HG03280 (cell line): ENCODE measurements around the gene ANKHD1.

ENCODE experiments used
- ATAC-seq: cut with Tn5 transposase; IDR thresholded peaks from one replicate; pipeline ENCODE4 v1.9.1; 2021; ENCODE audit warnings: mild to moderate bottlenecking, moderate library complexity; ENCODE audit not compliant: unreplicated experiment

Gene ANKHD1

DNA sequence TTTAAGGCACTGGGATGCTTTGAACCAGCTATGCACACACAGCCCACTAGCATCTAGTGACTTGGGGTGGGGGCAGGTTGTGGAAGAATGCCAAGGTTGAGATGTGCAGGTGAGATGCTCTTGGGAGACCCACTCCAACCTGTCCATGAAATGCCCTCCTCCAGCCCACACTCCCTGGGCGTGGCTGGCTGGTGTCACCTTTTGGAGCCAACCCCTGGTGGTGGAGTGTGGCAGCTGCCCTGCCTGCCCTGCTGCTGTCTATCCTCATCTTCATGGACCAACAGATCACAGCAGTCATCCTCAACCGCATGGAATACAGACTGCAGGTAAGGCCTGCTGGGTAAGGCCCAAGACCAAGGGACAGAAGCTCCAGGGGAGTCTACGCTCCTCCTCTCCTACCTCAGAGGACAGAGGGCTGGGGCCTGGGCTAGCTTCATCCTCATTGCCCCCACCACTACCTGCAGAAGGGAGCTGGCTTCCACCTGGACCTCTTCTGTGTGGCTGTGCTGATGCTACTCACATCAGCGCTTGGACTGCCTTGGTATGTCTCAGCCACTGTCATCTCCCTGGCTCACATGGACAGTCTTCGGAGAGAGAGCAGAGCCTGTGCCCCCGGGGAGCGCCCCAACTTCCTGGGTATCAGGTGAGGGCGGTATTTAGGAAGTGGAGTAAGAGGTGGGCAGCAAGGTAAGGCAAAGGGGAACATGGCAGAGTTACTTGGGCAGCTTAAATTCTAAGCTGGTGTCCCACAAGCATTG lies 34.2 kb upstream of the ANKHD1 start:
- ATAC-seq: no peak

DNA sequence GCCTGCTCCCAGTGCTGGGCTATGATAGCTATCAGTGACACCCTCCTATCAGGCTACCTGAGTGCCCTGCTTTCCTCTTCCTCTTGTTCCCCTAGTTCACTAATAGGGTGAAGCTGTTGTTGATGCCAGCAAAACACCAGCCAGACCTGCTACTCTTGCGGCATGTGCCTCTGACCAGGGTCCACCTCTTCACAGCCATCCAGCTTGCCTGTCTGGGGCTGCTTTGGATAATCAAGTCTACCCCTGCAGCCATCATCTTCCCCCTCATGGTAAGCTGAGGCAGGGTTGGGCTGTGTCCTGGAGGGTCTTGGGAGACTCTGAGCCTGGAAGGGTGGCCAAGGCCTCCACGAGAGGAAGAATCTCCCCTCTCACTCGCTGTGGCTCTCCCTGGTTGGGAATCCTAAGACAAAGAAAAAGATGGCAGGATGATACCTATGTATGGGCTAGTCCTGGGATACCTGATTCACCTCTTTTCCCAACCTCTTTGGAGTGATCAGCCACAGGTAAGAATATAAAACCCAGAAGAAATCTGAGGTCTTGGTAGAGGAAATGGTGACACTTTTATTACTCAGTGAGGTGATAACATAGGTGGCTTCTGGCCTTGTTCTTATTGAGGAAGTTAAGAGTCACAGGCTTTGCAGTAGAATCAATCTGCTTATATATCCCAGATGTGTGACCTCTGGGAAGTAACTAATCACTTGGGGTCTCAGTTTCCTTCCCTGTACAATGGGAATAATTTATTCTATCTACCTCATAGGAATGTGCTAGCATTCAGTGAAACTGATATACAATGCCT lies 30.1 kb upstream of the ANKHD1 start:
- no peak for ATAC-seq

DNA sequence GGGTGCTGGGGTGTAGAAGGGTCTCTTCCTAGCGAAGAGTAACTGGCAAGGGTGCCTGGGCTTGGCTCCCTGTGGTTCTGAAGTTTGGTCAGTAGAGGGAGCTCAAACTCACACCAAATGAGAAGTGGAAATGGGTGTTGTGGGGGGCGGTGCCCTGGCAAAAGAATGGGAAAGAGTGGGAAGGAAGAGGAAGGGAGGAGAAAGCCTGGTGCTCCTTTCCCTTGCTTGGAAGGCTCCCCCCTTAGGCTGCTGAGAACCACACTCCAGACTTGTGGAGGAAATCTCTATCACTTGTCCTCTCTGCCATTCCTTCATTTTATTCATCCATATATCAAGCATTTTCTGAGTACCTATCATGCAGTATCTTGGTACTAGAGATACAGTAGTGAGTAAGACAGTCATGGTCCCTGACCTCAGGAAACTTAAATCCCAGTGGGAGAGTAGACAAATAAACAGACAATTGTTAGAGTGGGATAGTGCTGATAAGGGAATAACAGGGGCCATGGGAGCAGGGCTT lies 28.6 kb upstream of the ANKHD1 start:
- no peak for ATAC-seq

DNA sequence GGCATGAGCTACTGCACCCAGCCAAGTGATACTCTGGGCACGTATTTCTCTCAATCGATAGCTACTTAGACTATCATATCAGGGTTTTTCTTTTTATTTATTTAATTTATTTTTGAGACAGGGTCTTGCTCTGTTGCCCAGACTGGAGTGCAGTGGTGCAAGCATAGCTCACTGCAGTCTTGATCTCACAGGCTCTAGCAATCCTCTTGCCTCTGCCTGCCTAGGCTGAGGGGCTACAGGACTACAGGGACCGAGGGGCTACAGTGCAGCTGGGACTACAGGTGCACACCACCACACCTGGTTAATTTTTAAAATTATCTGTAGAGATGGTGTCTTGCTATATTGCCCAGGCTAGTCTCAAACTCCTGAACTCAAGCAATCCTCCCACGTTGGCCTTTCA lies 20.3 kb upstream of the ANKHD1 start:
- no peak for ATAC-seq

GRCh38 chr5:140381972-140382371 lies 19.7 kb upstream of the ANKHD1 start:
- no peak for ATAC-seq

DNA sequence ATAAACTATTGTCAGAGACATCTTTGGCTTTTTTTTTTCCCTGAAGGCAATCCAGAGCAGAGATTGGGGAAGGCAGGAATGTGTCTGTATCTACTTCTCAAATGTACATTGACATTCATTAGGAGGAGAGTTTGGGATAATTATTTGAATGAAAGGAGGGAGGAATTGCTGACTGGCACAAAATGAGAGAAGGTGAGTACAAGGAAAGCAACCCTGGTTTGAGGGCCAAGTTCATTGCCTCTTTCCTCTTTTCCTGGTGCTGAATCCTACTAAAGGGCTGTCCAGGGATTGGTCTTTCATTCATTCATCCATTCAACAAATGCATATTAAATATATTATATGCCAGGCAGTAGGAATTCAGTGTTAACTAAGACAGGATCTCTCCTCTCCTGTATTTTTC lies 18.8 kb upstream of the ANKHD1 start:
- ATAC-seq: no peak

GRCh38 chr5:140383300-140383699 lies 18.3 kb upstream of the ANKHD1 start:
- ATAC-seq: no peak

DNA sequence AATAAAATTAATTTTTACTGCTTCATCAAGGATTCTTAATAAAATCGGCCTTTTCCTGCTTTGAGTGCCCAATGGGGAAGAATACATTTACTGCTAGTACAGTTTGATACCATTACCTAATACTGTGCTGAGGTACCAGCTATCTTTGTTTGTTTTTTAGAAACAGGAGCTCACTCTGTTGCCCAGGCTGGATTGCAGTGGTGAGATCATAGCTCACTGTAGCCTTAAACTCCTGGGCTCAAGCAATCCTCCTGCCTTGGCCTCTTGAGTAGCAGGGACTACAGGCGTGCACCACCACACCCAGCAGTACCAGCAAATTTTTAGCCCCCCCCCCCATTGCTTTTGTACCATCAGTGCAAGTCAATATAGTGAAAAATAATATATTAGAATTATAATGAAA lies 13.6 kb upstream of the ANKHD1 start:
- no peak for ATAC-seq

DNA sequence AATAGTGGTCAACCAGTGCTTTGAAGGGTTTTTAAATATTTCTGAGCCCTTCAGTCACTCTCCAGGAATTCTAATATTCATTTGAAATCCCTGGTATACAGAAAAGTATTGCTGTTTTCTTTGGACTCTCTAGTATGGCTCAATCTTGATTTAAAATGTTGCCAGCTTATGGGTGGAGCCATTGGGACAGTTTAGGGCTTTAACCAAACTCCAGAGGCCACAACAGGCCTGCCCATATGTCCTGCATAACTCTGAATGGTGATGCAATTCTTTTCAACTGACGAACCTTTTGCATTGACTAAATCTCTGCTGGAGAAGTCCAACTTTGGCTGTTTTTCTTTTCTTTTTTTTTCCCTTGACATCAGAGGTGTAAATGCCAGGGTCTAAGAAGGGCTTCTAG lies 10.3 kb upstream of the ANKHD1 start:
- ATAC-seq: no peak

GRCh38 chr5:140391732-140392131 lies 9.9 kb upstream of the ANKHD1 start:
- ATAC-seq: no peak

- ATAC-seq: no peak
These were observed 7.9 kb upstream of the ANKHD1 start for GRCh38 chr5:140393738-140394137.

DNA sequence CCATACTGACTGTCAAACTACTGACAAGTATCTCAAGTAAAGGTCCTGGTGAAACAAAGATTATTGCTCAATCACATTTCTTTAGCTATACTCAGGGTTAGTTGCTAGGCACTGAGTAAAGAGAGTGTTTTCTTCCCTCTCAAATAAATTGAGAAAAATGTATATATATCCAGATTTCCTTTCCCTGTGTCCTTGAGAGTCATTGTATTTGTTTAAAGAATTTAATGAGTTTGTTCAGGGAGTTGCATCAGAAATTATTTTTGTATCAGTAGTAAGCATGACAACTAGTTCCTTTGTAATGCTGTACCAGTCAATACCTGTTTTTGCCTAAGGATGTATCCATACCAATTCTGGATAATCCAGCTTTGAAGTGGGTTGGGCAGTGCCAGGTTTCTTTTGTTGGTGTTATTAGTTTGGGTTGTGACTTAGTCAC lies 3.2 kb upstream of the ANKHD1 start:
- ATAC-seq: no peak

- ATAC-seq: peak; percentile 0
These were observed 1.5 kb upstream of the ANKHD1 start for GRCh38 chr5:140399979-140400729.

DNA sequence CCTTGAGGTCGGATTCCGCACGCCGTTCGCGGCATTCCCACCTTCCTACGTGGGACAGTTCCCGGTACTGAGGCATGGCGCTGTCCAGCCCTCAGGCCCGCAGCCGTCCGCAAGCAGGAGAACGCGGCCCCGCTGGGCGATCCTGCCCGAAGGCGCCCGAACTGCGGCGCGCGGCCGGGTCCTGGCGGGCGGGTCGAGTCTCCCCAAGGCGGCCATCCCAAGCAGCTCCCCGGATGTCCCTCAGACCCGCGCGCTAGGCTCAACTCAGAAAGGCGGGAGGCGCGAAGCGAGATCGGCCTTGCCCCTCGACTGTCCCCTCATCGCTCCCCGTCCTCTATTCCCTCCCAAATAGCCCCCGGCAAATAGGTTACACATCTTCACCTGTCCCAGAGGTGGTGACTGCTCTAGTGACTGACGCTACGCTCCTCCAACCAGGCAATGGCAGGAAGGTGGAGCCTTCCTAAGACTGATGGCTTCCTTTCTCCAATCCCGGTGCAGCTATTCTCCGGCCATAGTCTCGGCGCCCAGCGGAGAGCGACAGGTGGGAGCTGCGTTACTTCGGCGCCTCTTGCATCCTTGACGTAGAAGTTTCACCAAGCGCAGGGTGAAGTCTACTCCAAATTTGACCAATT lies 787 bp upstream of the ANKHD1 start:
- ATAC-seq: peak; percentile 69

GRCh38 chr5:140402258-140403074 lies 833 bp downstream of the ANKHD1 start:
- ATAC-seq: no peak

DNA sequence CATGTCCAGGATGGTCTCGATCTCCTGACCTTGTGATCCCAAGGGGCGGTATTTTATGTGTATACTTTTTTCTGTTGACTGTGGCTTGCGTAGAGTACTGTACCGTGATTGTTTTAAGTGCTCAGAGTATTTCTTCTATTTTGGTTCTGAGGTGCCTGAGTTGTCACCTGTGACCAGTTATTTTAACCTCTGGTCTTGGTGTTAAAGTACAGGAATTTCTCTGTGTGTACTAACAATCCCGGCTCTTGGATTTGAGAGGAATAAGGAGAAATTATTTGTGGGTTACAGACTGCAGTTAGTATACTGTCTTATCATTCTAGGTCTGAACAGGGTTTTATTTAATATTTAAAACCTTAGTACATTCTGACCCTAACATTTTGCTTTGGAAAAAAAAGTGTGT lies 2.0 kb downstream of the ANKHD1 start:
- no peak for ATAC-seq

- ATAC-seq: no peak
These were observed 7.2 kb downstream of the ANKHD1 start for GRCh38 chr5:140408750-140409241.

- ATAC-seq: no peak
These were observed 11.6 kb downstream of the ANKHD1 start for GRCh38 chr5:140413230-140413629.

DNA sequence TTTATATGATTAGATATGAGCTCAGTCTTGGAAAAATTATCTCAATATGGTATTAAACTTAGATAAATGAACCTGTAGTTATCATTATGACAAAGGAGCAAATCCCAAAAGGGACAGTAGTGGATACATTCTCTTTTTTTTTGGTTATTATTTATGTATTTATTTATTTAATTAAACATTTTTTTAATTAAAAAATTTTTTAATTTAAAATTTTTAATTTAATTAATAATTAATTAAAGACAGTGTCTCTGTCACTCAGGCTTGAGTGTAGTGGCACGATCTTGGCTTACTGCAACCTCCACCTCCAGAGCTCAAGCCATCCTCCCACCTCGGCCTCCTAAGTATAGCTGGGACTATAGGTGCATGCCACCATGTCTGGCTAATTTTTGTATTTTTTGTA lies 15.6 kb downstream of the ANKHD1 start:
- no peak for ATAC-seq
